ENCODE measurements around the gene MGAT4A.

MGAT4A gene

DNA sequence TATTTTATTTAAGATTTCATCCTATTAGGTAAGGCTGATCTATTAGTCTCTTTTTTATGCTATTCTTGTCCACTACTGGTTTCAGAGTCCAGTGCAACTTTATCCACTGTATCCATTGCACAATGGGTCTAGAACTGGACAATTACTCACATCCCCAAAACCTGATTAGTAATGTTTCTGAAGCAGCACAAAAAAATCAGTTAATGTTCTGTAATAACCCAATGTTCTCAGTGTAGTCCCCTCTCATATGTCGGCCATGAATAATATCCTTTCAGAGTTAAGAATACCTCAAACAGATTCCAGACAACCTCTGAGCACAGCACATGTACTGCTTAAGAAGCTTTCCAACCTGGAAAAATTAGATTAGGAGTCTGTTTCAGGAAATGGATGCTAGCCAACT, 29.7 kb downstream of the MGAT4A start:
- TF ChIP-seq, protein P1, sequence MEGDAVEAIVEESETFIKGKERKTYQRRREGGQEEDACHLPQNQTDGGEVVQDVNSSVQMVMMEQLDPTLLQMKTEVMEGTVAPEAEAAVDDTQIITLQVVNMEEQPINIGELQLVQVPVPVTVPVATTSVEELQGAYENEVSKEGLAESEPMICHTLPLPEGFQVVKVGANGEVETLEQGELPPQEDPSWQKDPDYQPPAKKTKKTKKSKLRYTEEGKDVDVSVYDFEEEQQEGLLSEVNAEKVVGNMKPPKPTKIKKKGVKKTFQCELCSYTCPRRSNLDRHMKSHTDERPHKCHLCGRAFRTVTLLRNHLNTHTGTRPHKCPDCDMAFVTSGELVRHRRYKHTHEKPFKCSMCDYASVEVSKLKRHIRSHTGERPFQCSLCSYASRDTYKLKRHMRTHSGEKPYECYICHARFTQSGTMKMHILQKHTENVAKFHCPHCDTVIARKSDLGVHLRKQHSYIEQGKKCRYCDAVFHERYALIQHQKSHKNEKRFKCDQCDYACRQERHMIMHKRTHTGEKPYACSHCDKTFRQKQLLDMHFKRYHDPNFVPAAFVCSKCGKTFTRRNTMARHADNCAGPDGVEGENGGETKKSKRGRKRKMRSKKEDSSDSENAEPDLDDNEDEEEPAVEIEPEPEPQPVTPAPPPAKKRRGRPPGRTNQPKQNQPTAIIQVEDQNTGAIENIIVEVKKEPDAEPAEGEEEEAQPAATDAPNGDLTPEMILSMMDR (IDR thresholded peaks at IDR 0.05; ENCODE audit: insufficient read depth, low read depth, low read length, missing control alignments) = no peak
- DNase-seq (ENCODE audit: low read depth) = peak; percentile 2
- no peak overlapping the region for H3K4me3 ChIP-seq (ENCODE audit: low read length)

DNA sequence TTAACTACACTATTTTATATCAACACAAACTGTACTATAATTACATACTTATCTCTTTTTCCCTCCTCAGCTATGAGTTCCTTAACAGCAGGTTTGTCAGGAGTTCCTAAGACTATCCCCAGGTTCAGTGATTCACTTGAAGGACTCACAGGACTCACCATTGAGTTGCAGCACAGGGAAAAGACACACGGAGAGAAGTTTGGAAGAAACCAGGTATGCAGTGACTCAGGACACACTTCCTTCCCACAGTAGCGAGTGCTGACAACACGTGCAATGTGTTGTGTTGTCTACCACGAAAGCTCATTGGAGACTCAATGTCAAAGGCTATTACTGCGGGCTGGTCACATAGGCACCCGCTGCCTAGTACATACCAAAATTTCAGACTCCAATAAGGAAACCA, 32.0 kb downstream of the MGAT4A start:
- TF ChIP-seq, protein P1 (IDR thresholded peaks at IDR 0.05; ENCODE audit: insufficient read depth, low read depth, low read length, missing control alignments) = no peak
- peak; percentile 61 for DNase-seq (ENCODE audit: low read depth)

DNA sequence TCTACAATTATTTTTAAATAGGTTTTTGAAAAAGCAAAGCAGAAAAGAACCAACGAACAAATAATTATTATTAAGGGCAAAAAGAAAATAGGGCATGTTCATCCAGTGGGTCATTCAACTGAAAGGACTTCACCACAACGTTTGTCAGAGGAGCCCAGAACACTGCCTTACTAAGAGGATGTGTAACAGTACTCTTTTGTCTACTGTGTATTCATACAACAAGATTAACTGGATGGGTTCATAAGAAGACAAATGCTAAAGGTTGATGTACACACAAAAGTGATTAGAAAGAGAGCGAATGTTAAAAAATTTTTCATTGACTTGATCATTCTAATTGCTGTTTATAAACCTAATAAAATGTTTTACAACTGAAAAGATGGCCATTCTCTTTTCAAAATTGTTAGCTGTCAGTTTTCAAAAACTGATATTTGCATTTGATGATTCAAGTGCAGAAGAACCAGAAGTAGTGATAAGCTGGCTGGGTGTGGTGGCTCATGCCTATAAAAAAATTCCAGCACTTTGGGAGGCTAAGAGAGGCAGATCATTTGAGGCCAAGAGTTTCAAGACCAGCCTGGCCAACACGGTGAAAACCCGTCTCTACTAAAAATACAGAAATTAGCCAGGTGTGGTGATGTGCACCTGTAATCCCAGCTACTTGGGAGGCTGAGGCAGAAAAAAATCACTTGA, 33.1 kb downstream of the MGAT4A start:
- TF ChIP-seq, protein P1 (IDR thresholded peaks at IDR 0.05; ENCODE audit: insufficient read depth, low read depth, low read length, missing control alignments) = no peak
- H3K4me3 ChIP-seq (ENCODE audit: low read length) = no peak overlapping the region
- DNase-seq (ENCODE audit: low read depth) = no peak

More for the DNA sequence above, 32.0 kb downstream of the MGAT4A start:
- H3K4me3 ChIP-seq (ENCODE audit: low read length) = no peak overlapping the region

DNA sequence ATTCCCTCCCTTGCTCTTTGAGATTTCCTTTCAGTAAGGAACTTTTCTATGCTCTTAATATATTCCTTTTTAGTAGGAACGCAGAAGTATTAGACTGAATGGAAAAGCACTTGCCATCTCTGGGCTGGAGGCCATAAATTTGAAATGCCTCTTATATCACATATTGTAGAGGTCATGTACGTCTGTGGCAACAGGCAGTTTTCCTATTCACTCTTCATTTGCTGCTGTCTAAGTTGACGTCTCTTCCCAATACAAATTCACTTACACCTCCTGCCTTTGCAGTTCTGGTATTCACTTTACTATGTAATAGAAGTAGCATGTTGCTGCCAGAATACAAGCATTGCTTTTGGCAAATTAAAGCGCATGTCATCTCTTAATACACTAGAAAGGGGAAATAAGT, 34.7 kb downstream of the MGAT4A start:
- TF ChIP-seq, protein P1 (IDR thresholded peaks at IDR 0.05; ENCODE audit: insufficient read depth, low read depth, low read length, missing control alignments) = no peak
- no peak for DNase-seq (ENCODE audit: low read depth)
- H3K4me3 ChIP-seq (ENCODE audit: low read length) = no peak overlapping the region

DNA sequence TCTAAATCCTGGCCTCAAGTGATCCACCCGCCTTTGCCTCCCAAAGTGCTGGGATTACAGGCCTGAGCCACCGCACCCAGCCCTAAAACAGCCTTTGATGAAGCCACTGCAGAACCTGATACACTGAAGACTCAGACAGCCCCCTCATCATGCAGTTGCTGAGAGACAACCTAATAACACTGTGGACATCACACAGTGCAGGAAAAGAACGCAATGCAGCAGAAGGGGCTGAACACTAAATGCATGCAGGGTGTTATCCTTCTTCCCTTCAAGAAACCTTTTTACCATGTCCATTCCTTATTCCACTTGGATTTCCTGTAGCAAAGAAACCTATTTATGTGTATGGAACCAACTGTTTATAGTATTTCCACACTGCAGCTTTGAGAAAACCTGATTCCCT, 35.7 kb downstream of the MGAT4A start:
- no peak for DNase-seq (ENCODE audit: low read depth)
- H3K4me3 ChIP-seq (ENCODE audit: low read length) = no peak overlapping the region
- TF ChIP-seq, protein P1 (IDR thresholded peaks at IDR 0.05; ENCODE audit: insufficient read depth, low read depth, low read length, missing control alignments) = no peak

DNA sequence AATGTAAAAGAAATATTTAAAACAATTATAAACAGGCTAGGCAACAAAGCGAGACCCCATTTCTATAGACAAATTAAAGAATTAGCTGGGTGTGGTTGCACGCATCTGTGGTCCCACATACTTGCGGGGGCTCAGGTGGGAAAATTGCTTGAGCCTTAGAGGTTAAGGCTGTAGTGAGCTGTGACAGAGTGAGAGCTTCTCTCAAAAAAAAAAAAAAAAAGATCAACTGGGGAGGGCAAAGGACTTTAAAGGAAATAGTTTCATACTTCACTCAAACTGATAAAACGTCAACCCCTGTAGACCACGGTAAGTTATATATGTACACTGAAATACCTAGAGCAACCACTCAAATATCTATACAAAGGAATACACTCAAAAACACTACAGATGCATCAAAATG, 37.5 kb downstream of the MGAT4A start:
- TF ChIP-seq, protein P1 (IDR thresholded peaks at IDR 0.05; ENCODE audit: insufficient read depth, low read depth, low read length, missing control alignments) = no peak
- DNase-seq (ENCODE audit: low read depth) = no peak
- no peak overlapping the region for H3K4me3 ChIP-seq (ENCODE audit: low read length)

Data from epithelial cell of esophagus (primary cell).